SU-DHL-6 (cell line): ENCODE measurements around the gene CGB7.

Source experiments
- EZH2phosphoT487 ChIP-seq: fragments of 200-600 bp; sonication (generic), shearing (Covaris generic); conservative IDR thresholded peaks from 2 replicates; pipeline ENCODE4 v1.6.1; 2018; ENCODE audit warnings: mild to moderate bottlenecking, antibody characterized with exemption, low read length, moderate library complexity, mixed read lengths
- TF ChIP-seq, protein P1 (sequence below): fragments of 200-600 bp; sonication (generic); IDR thresholded peaks from one replicate; pipeline ENCODE4 v1.5.1; 2017; ENCODE audit warnings: antibody characterized with exemption, mild to moderate bottlenecking, low read length, moderate library complexity; ENCODE audit not compliant: insufficient read depth, poor library complexity, severe bottlenecking

DNA sequence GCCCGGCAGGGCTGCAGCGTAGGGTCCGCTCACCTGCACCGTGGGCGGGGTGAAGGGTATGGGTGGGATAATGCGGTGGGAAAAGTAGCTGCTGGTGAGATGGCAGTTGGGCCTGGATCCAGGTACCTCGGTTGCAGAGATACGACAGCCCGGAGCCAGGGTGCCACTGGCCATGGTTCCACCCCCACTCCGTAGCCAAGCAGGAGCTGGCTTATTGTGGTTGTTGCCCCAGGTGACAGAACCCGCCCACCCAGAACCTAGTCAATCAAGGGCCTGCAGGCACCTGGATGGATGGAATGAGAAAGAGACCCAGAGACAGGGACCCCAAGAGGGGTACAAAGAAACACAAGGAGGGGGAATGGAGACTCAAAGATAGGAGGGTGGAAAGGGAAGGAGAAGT, 37.2 kb downstream of the CGB7 start:
- TF ChIP-seq, protein P1, sequence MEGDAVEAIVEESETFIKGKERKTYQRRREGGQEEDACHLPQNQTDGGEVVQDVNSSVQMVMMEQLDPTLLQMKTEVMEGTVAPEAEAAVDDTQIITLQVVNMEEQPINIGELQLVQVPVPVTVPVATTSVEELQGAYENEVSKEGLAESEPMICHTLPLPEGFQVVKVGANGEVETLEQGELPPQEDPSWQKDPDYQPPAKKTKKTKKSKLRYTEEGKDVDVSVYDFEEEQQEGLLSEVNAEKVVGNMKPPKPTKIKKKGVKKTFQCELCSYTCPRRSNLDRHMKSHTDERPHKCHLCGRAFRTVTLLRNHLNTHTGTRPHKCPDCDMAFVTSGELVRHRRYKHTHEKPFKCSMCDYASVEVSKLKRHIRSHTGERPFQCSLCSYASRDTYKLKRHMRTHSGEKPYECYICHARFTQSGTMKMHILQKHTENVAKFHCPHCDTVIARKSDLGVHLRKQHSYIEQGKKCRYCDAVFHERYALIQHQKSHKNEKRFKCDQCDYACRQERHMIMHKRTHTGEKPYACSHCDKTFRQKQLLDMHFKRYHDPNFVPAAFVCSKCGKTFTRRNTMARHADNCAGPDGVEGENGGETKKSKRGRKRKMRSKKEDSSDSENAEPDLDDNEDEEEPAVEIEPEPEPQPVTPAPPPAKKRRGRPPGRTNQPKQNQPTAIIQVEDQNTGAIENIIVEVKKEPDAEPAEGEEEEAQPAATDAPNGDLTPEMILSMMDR: no peak
- no peak for TF ChIP-seq EZH2phosphoT487
